Mesothelial cell of epicardium (in vitro differentiated cells): ENCODE results near the gene CAVIN3. TPM values are rescaled to one million over a fixed set of nuclear protein-coding genes. Genes with fewer than 3 reads are reported as not detected.

Experiments
- DNase-seq, 2 experiments: peaks; one replicate each; pipeline ENCODE4 v3.0.0; 2021; ENCODE audit warnings: low spot score in 2 of 2; ENCODE audit not compliant: unreplicated experiment in 2 of 2
- H3K27ac Mint-ChIP-seq: 2 replicates; pipeline ENCODE4 v1.8.0; 2021; ENCODE audit warnings: mixed read lengths
- H3K27me3 Mint-ChIP-seq: 2 replicates; pipeline ENCODE4 v1.8.0; 2021; ENCODE audit warnings: low read depth, mixed read lengths
- H3K36me3 Mint-ChIP-seq: 2 replicates; pipeline ENCODE4 v1.8.0; 2021; ENCODE audit warnings: mixed read lengths
- H3K4me1 Mint-ChIP-seq: 2 replicates; pipeline ENCODE4 v1.8.0; 2021; ENCODE audit warnings: mixed read lengths
- H3K4me3 Mint-ChIP-seq: 2 replicates; pipeline ENCODE4 v1.8.0; 2021; ENCODE audit warnings: mild to moderate bottlenecking, moderate library complexity, mixed read lengths
- H3K9me3 Mint-ChIP-seq: 2 replicates; pipeline ENCODE4 v1.8.0; 2021; ENCODE audit warnings: mixed read lengths
- CTCF ChIP-seq: fragments of 200-600 bp; sonication (generic); IDR thresholded peaks from one replicate; pipeline ENCODE4 v1.5.0; 2021; ENCODE audit warnings: antibody characterized with exemption; ENCODE audit not compliant: unreplicated experiment
- total RNA-seq: library from RNA; stranded (reverse); gene quantifications from 3 replicates; pipeline ENCODE4 v1.2.1, GENCODE V29; 2021

Gene CAVIN3
- total RNA-seq, 1 donor from 2014 or later = 15.3 TPM

DNA sequence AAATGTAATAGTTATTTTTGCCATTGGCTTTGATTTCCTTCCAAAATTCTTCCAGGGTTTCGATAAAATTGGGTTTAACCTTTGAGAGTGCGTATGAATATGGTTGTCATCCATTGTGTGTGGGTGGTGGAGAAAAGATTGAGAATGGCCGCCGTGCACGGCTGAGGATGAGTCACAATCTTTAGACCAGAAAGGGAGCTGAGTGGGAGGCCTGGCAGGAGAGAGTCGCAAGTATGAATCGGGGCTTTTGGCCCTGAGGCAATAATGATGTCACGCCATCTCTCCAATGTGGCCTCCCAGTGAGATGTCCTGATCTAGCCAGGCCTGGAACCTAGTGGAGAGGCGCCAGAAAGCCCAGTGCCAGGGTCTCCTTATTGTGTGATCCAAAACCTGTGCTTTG is 36.9 kb upstream of the CAVIN3 start:
- Mint-ChIP-seq H3K4me3 (no peak overlapping the region), H3K27me3 (no peaks in the 10 kb centered on the region), H3K27ac (no peak overlapping the region), H3K9me3 (no peaks in the 10 kb centered on the region), H3K4me1 (peaks cover 12% of the 10 kb centered on the region), H3K36me3 (no peaks in the 10 kb centered on the region)
- peak in 1 of 2 experiments; percentile 40 for DNase-seq
- TF ChIP-seq CTCF = no peak

DNA sequence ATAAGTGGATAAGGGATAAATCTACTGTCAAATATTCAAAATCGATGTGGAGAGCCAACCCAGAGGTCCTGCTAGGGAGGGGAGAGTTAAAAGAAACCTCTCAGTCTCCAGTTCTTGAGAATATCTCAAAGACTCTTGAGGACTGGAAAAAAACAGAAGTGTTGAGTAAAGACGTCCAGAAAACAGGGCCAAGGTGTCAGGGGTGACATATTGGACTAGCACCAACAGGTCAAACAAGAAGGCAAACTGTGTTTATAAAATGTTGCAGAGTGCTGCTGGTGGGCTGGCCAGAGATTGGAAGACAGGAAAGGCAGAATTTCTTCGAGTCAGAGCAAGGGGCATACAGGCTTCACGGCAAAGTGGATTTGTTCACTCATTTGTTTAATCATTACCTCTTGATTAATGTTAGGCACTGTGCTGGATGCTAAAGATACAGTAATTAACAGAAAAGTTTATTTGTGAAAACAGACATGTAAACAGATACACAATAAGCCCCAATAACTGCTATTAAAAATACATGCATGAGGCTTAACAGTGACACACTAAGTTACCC is 36.3 kb upstream of the CAVIN3 start:
- Mint-ChIP-seq H3K9me3 (no peaks in the 10 kb centered on the region), H3K4me1 (peaks cover 12% of the 10 kb centered on the region), H3K27ac (no peak overlapping the region), H3K4me3 (no peak overlapping the region), H3K27me3 (no peaks in the 10 kb centered on the region), H3K36me3 (no peaks in the 10 kb centered on the region)
- TF ChIP-seq CTCF = no peak
- no peak for DNase-seq

GRCh38 chr11:6354651-6355485 is 34.6 kb upstream of the CAVIN3 start:
- Mint-ChIP-seq H3K27me3 (no peaks in the 10 kb centered on the region), H3K27ac (no peak overlapping the region), H3K9me3 (no peaks in the 10 kb centered on the region), H3K4me1 (peaks cover 12% of the 10 kb centered on the region), H3K36me3 (no peaks in the 10 kb centered on the region), H3K4me3 (no peak overlapping the region)
- no peak for TF ChIP-seq CTCF
- DNase-seq = no peak

DNA sequence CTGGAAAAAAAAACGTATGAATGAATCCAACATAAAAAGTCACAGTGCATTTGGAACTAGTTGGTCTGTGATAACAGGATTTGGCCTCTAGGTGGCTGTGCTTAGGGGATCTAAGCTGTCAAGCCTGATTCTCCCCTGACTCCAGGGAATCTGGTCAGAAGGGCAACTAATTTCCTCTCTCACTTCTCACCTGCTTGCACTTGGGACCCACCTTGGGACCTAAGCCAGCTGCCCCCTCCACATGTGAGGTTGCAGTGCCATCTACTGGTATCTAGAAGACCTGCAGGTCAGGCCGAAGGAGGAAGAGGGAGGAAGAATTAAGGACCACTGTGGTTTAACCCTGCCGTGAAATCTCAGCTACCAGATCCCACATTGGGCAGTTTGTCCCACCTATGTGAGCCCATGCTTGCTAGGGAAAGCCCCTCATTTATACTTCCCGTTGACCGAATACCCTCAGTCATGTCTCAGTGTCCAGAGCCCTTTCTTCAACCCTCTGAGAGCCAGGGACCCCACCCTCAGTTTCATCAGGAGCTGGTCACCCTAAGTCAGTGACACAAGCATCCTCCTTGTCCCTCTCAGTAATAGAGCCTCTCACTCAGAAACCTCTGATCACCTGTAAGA is 33.2 kb upstream of the CAVIN3 start:
- DNase-seq = peak; percentile 28 to 67
- no peaks in the 10 kb centered on the region for H3K36me3 Mint-ChIP-seq
- no peak overlapping the region for H3K27ac Mint-ChIP-seq
- no peaks in the 10 kb centered on the region for H3K27me3 Mint-ChIP-seq
- TF ChIP-seq CTCF = peak; percentile 87
- peaks cover 12% of the 10 kb centered on the region for H3K4me1 Mint-ChIP-seq
- H3K9me3 Mint-ChIP-seq = no peaks in the 10 kb centered on the region
- H3K4me3 Mint-ChIP-seq = no peak overlapping the region

GRCh38 chr11:6351782-6352382 is 31.6 kb upstream of the CAVIN3 start:
- H3K36me3 Mint-ChIP-seq = no peaks in the 10 kb centered on the region
- H3K27ac Mint-ChIP-seq = no peak overlapping the region
- no peak overlapping the region for H3K4me3 Mint-ChIP-seq
- H3K9me3 Mint-ChIP-seq = peaks cover 3% of the 10 kb centered on the region
- TF ChIP-seq CTCF = no peak
- peaks cover 4% of the 10 kb centered on the region for H3K4me1 Mint-ChIP-seq
- H3K27me3 Mint-ChIP-seq = no peaks in the 10 kb centered on the region
- DNase-seq = no peak
